A673 (cell line): ENCODE measurements around the gene SMAD9. TPM values are rescaled to one million over a fixed set of nuclear protein-coding genes. Genes with fewer than 3 reads are reported as not detected.
A peak's percentile ranks its signal among the peaks of the same experiment; 100 is the strongest.

Experiments
- BruUV-seq: library from RNA; stranded (reverse); fragments of 400-500 nt; replicated peaks from 2 replicates; lab custom pipeline; 2021; lab: Mats Ljungman, UMichigan
- CTCF ChIA-PET: fragments of 300-600 bp; sonication (Branson Sonifier 250); formaldehyde crosslinking; loops from one replicate; lab custom pipeline; 2022; ENCODE audit warnings: antibody characterized with exemption; lab: Charles Lee
- POLR2A ChIA-PET: fragments of 300-600 bp; sonication (Branson Sonifier 250); formaldehyde crosslinking; loops from one replicate; lab custom pipeline; 2022; ENCODE audit warnings: antibody characterized with exemption; ENCODE audit not compliant: low non-redundant PET; lab: Charles Lee
- DNase-seq: peaks from one replicate; pipeline ENCODE4 v3.0.0-alpha.2; 2015; ENCODE audit warnings: low spot score
- H3K27ac ChIP-seq: fragments of 200-600 bp; sonication (generic); 2 replicates; pipeline ENCODE4 v1.5.1; 2016; ENCODE audit warnings: mixed run types, low read depth, mild to moderate bottlenecking, mixed read lengths, antibody characterized with exemption, low read length; ENCODE audit not compliant: poor library complexity, severe bottlenecking
- H3K27me3 ChIP-seq: fragments of 200-600 bp; sonication (generic); replicated peaks from 2 replicates; pipeline ENCODE4 v1.6.1; 2017; ENCODE audit warnings: mixed run types, low read depth, mild to moderate bottlenecking, mixed read lengths, antibody characterized with exemption, low read length; ENCODE audit not compliant: insufficient read depth, poor library complexity
- H3K36me3 ChIP-seq: fragments of 200-600 bp; sonication (generic); 2 replicates; pipeline ENCODE4 v1.6.1; 2016; ENCODE audit warnings: mixed run types, mild to moderate bottlenecking, mixed read lengths, antibody characterized with exemption, low read length; ENCODE audit not compliant: insufficient read depth, poor library complexity, severe bottlenecking
- H3K4me1 ChIP-seq: fragments of 200-600 bp; sonication (generic); 2 replicates; pipeline ENCODE4 v1.6.1; 2017; ENCODE audit warnings: mixed run types, mild to moderate bottlenecking, mixed read lengths, antibody characterized with exemption, low read length; ENCODE audit not compliant: insufficient read depth, poor library complexity, severe bottlenecking
- H3K4me3 ChIP-seq: fragments of 200-600 bp; sonication (generic); 2 replicates; pipeline ENCODE4 v1.5.1; 2016; ENCODE audit warnings: low read depth, mixed run types, mild to moderate bottlenecking, mixed read lengths, low read length; ENCODE audit not compliant: poor library complexity, severe bottlenecking
- H3K9me3 ChIP-seq: fragments of 200-600 bp; sonication (generic); 2 replicates; pipeline ENCODE4 v1.6.1; 2016; ENCODE audit warnings: mixed run types, low read depth, mild to moderate bottlenecking, mixed read lengths, antibody characterized with exemption, low read length; ENCODE audit not compliant: poor library complexity, severe bottlenecking
- EZH2 ChIP-seq: fragments of 200-600 bp; sonication (generic); IDR thresholded peaks from 2 replicates; pipeline ENCODE4 v1.6.1; 2017; ENCODE audit warnings: borderline replicate concordance, low read depth, mild to moderate bottlenecking, mixed read lengths, antibody characterized with exemption, low read length; ENCODE audit not compliant: poor library complexity, severe bottlenecking
- intact Hi-C: fragments of 100-400 bp; cut with micrococcal nuclease; formaldehyde crosslinking; loops from one replicate; pipeline ENCODE4 v1.10.0; 2022; ENCODE audit not compliant: unreplicated experiment
- total RNA-seq: library from RNA; stranded (reverse); gene quantifications from 2 replicates; pipeline ENCODE4 v1.2.3, GENCODE V29; 2021
- TF ChIP-seq, protein P1 (sequence below): fragments of 300-800, 200-600 bp; sonication (generic); conservative IDR thresholded peaks from 2 replicates; pipeline ENCODE4 v1.5.1; 2017; ENCODE audit warnings: low read depth, mild to moderate bottlenecking, antibody characterized with exemption, low read length, moderate library complexity, mixed read lengths

Gene SMAD9
- total RNA-seq, 1 experiment from 2014 or later = 23.3 TPM

DNA sequence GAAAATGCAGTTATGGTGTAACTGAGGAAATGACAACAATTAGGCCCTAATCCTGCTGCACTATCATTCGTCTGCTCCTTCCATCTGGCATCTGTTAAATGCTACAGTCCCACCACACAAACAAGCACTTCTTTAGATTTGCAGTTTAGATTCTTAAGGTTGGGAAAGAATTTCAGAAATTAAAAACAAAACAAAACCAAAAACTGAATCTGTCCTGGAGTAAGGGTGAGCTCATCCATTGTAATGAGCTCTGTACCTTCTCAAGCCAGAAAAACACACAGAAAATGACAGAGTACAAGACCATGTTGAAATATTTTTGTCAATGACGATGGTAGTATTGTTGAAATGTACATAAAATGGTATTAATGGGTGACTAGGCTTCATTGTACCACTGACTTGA, 28.3 kb downstream of the SMAD9 start:
- TF ChIP-seq, protein P1, sequence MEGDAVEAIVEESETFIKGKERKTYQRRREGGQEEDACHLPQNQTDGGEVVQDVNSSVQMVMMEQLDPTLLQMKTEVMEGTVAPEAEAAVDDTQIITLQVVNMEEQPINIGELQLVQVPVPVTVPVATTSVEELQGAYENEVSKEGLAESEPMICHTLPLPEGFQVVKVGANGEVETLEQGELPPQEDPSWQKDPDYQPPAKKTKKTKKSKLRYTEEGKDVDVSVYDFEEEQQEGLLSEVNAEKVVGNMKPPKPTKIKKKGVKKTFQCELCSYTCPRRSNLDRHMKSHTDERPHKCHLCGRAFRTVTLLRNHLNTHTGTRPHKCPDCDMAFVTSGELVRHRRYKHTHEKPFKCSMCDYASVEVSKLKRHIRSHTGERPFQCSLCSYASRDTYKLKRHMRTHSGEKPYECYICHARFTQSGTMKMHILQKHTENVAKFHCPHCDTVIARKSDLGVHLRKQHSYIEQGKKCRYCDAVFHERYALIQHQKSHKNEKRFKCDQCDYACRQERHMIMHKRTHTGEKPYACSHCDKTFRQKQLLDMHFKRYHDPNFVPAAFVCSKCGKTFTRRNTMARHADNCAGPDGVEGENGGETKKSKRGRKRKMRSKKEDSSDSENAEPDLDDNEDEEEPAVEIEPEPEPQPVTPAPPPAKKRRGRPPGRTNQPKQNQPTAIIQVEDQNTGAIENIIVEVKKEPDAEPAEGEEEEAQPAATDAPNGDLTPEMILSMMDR = no peak
- no peak for TF ChIP-seq EZH2
- no peaks in the 10 kb centered on the region for H3K9me3 ChIP-seq
- ChIA-PET CTCF (no interaction called here), POLR2A (no interaction called here)
- H3K4me3 ChIP-seq = no peak overlapping the region
- BruUV-seq = no TSS peak
- no peak for DNase-seq
- peak overlapping the region; percentile 15 for H3K27ac ChIP-seq
- H3K36me3 ChIP-seq = no peaks in the 10 kb centered on the region
- H3K4me1 ChIP-seq = peaks cover 23% of the 10 kb centered on the region
- intact Hi-C loops = no loop called here
- H3K27me3 ChIP-seq = no peaks in the 10 kb centered on the region

DNA sequence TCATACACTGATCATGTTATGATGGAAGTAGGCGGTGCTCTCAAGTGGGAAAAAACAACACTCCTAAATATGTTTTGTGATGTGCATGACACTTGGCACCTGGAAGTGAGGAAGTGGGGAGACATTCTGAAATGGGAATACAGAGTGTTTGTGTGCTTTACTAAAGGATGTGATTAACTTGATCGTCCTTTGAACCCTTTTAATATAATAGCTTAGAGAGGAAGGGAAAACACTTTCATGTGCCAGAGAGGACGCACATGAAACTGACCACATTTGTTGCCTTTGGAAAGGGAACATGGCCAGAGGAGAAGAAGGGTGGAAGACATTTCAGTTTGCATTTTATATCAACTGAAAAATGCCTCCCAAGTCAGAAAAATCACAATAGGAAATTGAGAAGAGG, 31.4 kb downstream of the SMAD9 start:
- intact Hi-C loops = no loop called here
- Histone ChIP-seq H3K27me3 (no peaks in the 10 kb centered on the region), H3K36me3 (no peaks in the 10 kb centered on the region), H3K4me1 (peaks cover 23% of the 10 kb centered on the region), H3K4me3 (no peak overlapping the region), H3K27ac (no peak overlapping the region), H3K9me3 (no peaks in the 10 kb centered on the region)
- no peak for DNase-seq
- TF ChIP-seq EZH2 = no peak
- TF ChIP-seq, protein P1 = no peak
- ChIA-PET CTCF (no interaction called here), POLR2A (no interaction called here)
- BruUV-seq = no TSS peak

DNA sequence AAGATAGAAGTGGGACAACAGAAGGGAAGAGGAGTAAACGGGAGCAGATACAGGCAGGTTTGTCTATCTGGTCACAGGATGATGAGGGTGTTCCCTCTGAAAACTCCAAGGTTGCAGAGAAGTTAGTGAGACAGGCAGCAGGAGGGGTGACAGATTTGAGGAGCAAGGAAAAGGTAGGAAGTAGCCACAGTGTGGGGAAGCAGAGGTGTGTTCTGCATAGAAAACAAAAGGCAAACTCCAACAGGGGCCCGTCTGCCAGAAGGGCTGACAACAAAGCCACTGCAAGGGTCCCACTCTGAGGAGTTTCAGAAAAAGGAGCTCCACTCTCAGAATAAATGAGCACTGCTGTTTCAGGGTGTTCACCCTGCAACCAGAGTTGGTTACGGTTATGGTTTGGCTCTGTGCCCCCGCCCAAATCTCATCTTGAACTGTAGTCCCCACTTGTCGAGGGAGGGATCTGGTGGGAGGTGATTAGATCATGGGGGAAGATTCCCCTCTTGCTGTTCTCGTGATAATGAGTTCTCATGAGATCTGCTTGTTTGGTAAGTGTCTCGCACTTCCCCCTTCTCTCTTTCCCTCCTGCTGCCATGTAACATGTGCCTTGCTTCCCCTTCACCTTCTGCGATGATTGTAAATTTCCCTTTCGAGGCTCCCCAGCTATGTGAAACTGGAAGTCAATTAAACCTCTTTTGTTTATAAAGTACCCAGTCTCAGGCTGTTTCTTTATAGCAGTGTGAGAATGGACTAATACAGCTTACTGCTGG, 32.1 kb downstream of the SMAD9 start:
- POLR2A ChIA-PET = no interaction called here

More for the DNA sequence above, 32.1 kb downstream of the SMAD9 start:
- Histone ChIP-seq H3K9me3 (no peaks in the 10 kb centered on the region), H3K4me1 (peaks cover 30% of the 10 kb centered on the region), H3K4me3 (no peak overlapping the region), H3K36me3 (no peaks in the 10 kb centered on the region), H3K27me3 (no peaks in the 10 kb centered on the region), H3K27ac (no peak overlapping the region)
- CTCF ChIA-PET = no interaction called here
- no peak for DNase-seq
- TF ChIP-seq EZH2 = no peak
- TF ChIP-seq, protein P1 = no peak
- intact Hi-C loops = no loop called here
- no TSS peak for BruUV-seq
